ENCODE data around the gene GLRA2. TPM values are rescaled to one million over a fixed set of nuclear protein-coding genes. Genes with fewer than 3 reads are reported as not detected.

The GLRA2 gene
- total and polyA plus RNA-seq, 10 of the 15 experiments (the other 5 are each of a cell fraction or from before 2014, with no cell fraction given), result 0.01 TPM; not detected in 9

DNA sequence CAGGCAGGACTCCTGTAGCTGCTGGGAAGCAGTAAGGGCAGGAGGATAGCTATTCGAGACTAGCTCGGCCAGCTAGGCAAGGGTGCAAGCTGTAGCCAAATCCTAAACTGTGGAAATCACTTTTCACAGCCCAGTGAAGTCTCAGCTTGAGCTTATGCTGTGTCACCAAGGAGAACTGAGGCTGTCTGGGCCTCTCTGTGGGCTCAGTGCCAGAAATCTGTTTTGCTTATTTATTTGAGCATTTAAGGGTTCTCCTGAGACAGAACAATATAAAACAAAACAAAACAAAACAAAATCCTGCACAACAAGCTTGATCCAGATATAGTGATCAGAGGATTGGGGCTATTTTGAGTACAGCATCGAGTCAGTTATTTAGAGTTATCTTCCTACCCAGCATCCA is 246.1 kb downstream of the GLRA2 start (continued):
- TF ChIP-seq ZBTB4 (CRISPR knock-in tag; IDR thresholded peaks at IDR 0.05) (no peak), ETV6 (conservative IDR thresholded peaks at IDR 0.05 in 1 of 2, IDR thresholded peaks at IDR 0.05 in 1 of 2; ENCODE audit: borderline replicate concordance in 1 of 2, low read depth in 1 of 2) (no peak), ZZZ3 (IDR thresholded peaks at IDR 0.05; ENCODE audit: control insufficient read depth, insufficient read length, low read depth) (no peak)

- FAIRE-seq, result no peak
- Histone ChIP-seq H3K27me3 (replicated peaks in 1 of 2; ENCODE audit: control insufficient read depth in 2 of 2, insufficient read depth in 2 of 2, low read length in 1 of 2) (no peaks in the 10 kb centered on the region), H3K9ac (ENCODE audit: control insufficient read depth, insufficient read depth, low read length) (no peak overlapping the region), H3K36me3 (ENCODE audit: control insufficient read depth in 2 of 2, insufficient read depth in 2 of 2, low read length in 1 of 2) (no peaks in the 10 kb centered on the region), H2AFZ (ENCODE audit: control insufficient read depth, low read depth, low read length) (no peak overlapping the region), H3K4me1 (ENCODE audit: control insufficient read depth, insufficient read depth, low read length) (no peaks in the 10 kb centered on the region), H3K4me2 (ENCODE audit: control insufficient read depth, insufficient read depth) (no peak overlapping the region), H3K9me3 (replicated peaks; ENCODE audit: control insufficient read depth, insufficient read depth, low read length) (no peaks in the 10 kb centered on the region; the same call in 2 of the 3 replicates), H3K27ac (ENCODE audit: control insufficient read depth, insufficient read depth) (no peak overlapping the region), H4K20me1 (ENCODE audit: control insufficient read depth, insufficient read depth) (no peaks in the 10 kb centered on the region), H3K4me3 (no peak overlapping the region), H3K79me2 (ENCODE audit: control insufficient read depth, insufficient read depth, low read length) (no peaks in the 10 kb centered on the region)
- intact Hi-C loops (cut with micrococcal nuclease; ENCODE audit: unreplicated experiment) (no loop called here), in situ Hi-C loops (cut with MboI) (no loop called here)
- SMC1A ChIA-PET (ENCODE audit: uncharacterized antibody, unreplicated experiment), result interaction anchor here (1.4 kb wide), 1 partner anchor 367 kb away, joined by 4 read pairs; no protein-coding TSS in a partner anchor
- no TSS peak for BruUV-seq (replicated peaks)
- RAD21 ChIA-PET (ENCODE audit: unreplicated experiment), result no interaction called here
- POLR2A ChIA-PET, result no interaction called here
- TF ChIP-seq TARDBP (IDR thresholded peaks at IDR 0.05; ENCODE audit: borderline replicate concordance) (no peak), CEBPZ (IDR thresholded peaks at IDR 0.05; ENCODE audit: low read depth, low read length) (no peak), ZBTB33 (IDR thresholded peaks at IDR 0.05) (no peak)
- CTCF ChIA-PET, result no interaction called here
- no peak for DNase-seq (ENCODE audit: low read depth, low spot score)
- WGBS (ENCODE audit: insufficient coverage, insufficient replicate concordance, low lambda C conversion rate, missing lambda C conversion rate), result 19% methylated on average over 2 of the region's 2 CpGs
- no peak for ATAC-seq
Observed at GRCh38 chrX:14776901-14777300, 247.6 kb downstream of the GLRA2 start.
